PC-9 (cell line): Measurements from ENCODE around the gene HARBI1.

Source experiments
- EZH2 ChIP-seq: fragments of 200-600 bp; sonication (generic); IDR thresholded peaks from 2 replicates; pipeline ENCODE4 v1.8.0; 2017; ENCODE audit warnings: antibody characterized with exemption, low read depth
- TF ChIP-seq, protein P1 (sequence below): fragments of 200-600 bp; sonication (generic); conservative IDR thresholded peaks from 2 replicates; pipeline ENCODE4 v1.6.1; 2017; ENCODE audit warnings: mixed run types, antibody characterized with exemption, mild to moderate bottlenecking, moderate library complexity

DNA sequence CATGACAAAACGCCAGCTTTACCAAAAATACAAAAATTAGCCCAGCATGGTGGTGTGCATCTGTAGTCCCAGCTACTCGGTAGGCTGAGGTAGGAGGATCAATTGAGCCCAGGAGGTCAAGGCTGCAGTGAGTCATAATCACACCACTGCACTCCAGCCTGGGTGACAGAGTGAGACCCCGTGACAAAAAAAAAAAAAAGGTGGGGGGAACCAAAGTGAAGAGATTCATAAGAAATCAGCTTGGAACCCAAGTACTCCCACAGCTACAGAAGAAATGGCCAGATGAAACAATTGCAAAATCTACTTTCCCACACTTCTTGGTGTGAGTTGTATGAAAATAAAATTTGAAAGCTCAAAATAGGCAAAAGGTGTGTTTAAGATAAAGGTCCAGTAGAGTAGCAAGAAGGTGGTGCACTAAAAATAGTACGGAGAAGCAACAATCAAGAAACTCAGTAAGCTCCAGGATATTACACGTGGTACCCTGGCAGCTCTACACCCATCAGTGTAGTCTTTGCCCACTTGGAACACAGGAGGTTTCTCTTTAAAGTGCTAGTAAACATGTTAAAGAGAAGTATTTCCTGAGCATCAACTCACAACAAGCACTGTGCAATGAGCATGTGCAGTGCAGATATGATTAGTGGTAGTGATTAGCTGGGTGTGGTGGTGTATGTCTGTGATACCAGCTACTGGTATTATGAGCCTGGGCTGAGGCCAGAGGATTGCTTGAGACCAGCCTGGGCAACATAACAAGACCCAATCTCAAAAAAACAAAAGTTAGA is 5.3 kb downstream of the HARBI1 start:
- TF ChIP-seq, protein P1, sequence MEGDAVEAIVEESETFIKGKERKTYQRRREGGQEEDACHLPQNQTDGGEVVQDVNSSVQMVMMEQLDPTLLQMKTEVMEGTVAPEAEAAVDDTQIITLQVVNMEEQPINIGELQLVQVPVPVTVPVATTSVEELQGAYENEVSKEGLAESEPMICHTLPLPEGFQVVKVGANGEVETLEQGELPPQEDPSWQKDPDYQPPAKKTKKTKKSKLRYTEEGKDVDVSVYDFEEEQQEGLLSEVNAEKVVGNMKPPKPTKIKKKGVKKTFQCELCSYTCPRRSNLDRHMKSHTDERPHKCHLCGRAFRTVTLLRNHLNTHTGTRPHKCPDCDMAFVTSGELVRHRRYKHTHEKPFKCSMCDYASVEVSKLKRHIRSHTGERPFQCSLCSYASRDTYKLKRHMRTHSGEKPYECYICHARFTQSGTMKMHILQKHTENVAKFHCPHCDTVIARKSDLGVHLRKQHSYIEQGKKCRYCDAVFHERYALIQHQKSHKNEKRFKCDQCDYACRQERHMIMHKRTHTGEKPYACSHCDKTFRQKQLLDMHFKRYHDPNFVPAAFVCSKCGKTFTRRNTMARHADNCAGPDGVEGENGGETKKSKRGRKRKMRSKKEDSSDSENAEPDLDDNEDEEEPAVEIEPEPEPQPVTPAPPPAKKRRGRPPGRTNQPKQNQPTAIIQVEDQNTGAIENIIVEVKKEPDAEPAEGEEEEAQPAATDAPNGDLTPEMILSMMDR = no peak
- no peak for TF ChIP-seq EZH2
